Measurements from ENCODE around the gene HIPK1.

Gene HIPK1

GRCh38 chr1:113982949-113983348 lies 53.8 kb downstream of the HIPK1 start:
- Histone ChIP-seq H3K79me2 (ENCODE audit: insufficient read depth, low read length) (no peaks in the 10 kb centered on the region), H3K4me3 (ENCODE audit: insufficient read depth, low read length, poor library complexity, severe bottlenecking) (no peak overlapping the region), H3F3A (ENCODE audit: insufficient read depth) (no peaks in the 10 kb centered on the region), H3K27me3 (ENCODE audit: low read length) (no peaks in the 10 kb centered on the region), H3K36me3 (ENCODE audit: low read length) (no peaks in the 10 kb centered on the region), H3K4me2 (ENCODE audit: low read depth, low read length, poor library complexity, severe bottlenecking) (no peak overlapping the region), H3K9me2 (replicated peaks; ENCODE audit: insufficient read depth, low read length) (no peaks in the 10 kb centered on the region), H2AFZ (ENCODE audit: low read depth, low read length, severe bottlenecking) (no peak overlapping the region), H3K27ac (ENCODE audit: low read depth, low read length) (no peak overlapping the region), H3K9ac (ENCODE audit: low read length) (no peak overlapping the region), H3K9me3 (ENCODE audit: insufficient read depth, low read length) (no peaks in the 10 kb centered on the region), H4K20me1 (ENCODE audit: low read depth, low read length) (no peaks in the 10 kb centered on the region)
- TF ChIP-seq, protein P1, sequence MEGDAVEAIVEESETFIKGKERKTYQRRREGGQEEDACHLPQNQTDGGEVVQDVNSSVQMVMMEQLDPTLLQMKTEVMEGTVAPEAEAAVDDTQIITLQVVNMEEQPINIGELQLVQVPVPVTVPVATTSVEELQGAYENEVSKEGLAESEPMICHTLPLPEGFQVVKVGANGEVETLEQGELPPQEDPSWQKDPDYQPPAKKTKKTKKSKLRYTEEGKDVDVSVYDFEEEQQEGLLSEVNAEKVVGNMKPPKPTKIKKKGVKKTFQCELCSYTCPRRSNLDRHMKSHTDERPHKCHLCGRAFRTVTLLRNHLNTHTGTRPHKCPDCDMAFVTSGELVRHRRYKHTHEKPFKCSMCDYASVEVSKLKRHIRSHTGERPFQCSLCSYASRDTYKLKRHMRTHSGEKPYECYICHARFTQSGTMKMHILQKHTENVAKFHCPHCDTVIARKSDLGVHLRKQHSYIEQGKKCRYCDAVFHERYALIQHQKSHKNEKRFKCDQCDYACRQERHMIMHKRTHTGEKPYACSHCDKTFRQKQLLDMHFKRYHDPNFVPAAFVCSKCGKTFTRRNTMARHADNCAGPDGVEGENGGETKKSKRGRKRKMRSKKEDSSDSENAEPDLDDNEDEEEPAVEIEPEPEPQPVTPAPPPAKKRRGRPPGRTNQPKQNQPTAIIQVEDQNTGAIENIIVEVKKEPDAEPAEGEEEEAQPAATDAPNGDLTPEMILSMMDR (IDR thresholded peaks at IDR 0.05; ENCODE audit: insufficient read depth, low read length, poor library complexity, severe bottlenecking) = no peak
- TF ChIP-seq EZH2phosphoT487 (conservative IDR thresholded peaks at IDR 0.05; ENCODE audit: low read length) = no peak

DNA sequence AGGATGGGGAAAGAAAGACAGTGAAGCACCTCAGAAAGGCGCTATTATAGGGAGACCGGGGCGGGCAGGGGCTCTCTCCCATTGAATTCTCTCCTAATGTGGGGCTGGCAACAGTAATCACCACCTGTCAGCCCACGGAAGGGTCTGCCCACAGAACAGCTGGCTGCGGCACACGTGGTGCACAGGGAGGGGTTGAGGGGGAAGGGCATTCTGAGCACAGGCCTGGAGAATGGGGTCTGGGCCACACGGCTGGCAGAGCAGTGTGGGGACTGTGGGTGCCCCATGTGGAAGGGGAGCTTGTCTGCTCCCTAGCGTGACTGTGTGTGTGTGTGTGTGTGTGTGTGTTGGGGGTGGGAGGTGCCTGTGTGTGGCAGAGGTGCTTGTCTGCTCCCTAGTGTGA lies 54.3 kb downstream of the HIPK1 start:
- no peaks in the 10 kb centered on the region for H3F3A ChIP-seq (ENCODE audit: insufficient read depth)
- no peak overlapping the region for H2AFZ ChIP-seq (ENCODE audit: low read depth, low read length, severe bottlenecking)
- H3K9ac ChIP-seq (ENCODE audit: low read length) = no peak overlapping the region
- no peak overlapping the region for H3K4me3 ChIP-seq (ENCODE audit: insufficient read depth, low read length, poor library complexity, severe bottlenecking)
- TF ChIP-seq, protein P1 (IDR thresholded peaks at IDR 0.05; ENCODE audit: insufficient read depth, low read length, poor library complexity, severe bottlenecking) = no peak
- TF ChIP-seq EZH2phosphoT487 (conservative IDR thresholded peaks at IDR 0.05; ENCODE audit: low read length) = no peak
- no peak overlapping the region for H3K27ac ChIP-seq (ENCODE audit: low read depth, low read length)
- H3K79me2 ChIP-seq (ENCODE audit: insufficient read depth, low read length) = no peaks in the 10 kb centered on the region
- H3K36me3 ChIP-seq (ENCODE audit: low read length) = no peaks in the 10 kb centered on the region
- no peak overlapping the region for H3K4me2 ChIP-seq (ENCODE audit: low read depth, low read length, poor library complexity, severe bottlenecking)
- no peaks in the 10 kb centered on the region for H3K9me2 ChIP-seq (replicated peaks; ENCODE audit: insufficient read depth, low read length)
- H3K27me3 ChIP-seq (ENCODE audit: low read length) = no peaks in the 10 kb centered on the region
- no peaks in the 10 kb centered on the region for H3K9me3 ChIP-seq (ENCODE audit: insufficient read depth, low read length)
- H4K20me1 ChIP-seq (ENCODE audit: low read depth, low read length) = no peaks in the 10 kb centered on the region

- Histone ChIP-seq H3K9ac (ENCODE audit: low read length) (no peak overlapping the region), H3K9me3 (ENCODE audit: insufficient read depth, low read length) (no peaks in the 10 kb centered on the region), H3K27ac (ENCODE audit: low read depth, low read length) (no peak overlapping the region), H3K79me2 (ENCODE audit: insufficient read depth, low read length) (no peaks in the 10 kb centered on the region), H3K4me2 (ENCODE audit: low read depth, low read length, poor library complexity, severe bottlenecking) (no peak overlapping the region), H3F3A (ENCODE audit: insufficient read depth) (no peaks in the 10 kb centered on the region), H3K27me3 (ENCODE audit: low read length) (no peaks in the 10 kb centered on the region), H3K4me3 (ENCODE audit: insufficient read depth, low read length, poor library complexity, severe bottlenecking) (no peak overlapping the region), H3K36me3 (ENCODE audit: low read length) (no peaks in the 10 kb centered on the region), H3K9me2 (replicated peaks; ENCODE audit: insufficient read depth, low read length) (no peaks in the 10 kb centered on the region), H2AFZ (ENCODE audit: low read depth, low read length, severe bottlenecking) (no peak overlapping the region), H4K20me1 (ENCODE audit: low read depth, low read length) (no peaks in the 10 kb centered on the region)
- TF ChIP-seq EZH2phosphoT487 (conservative IDR thresholded peaks at IDR 0.05; ENCODE audit: low read length) = no peak
- TF ChIP-seq, protein P1 (IDR thresholded peaks at IDR 0.05; ENCODE audit: insufficient read depth, low read length, poor library complexity, severe bottlenecking) = no peak
Observed at GRCh38 chr1:113983826-113984225, 54.7 kb downstream of the HIPK1 start.

Data from SU-DHL-6 (cell line).